Small intestine (tissue), 7 donors: ENCODE measurements around the gene PTPRG. TPM values are rescaled to one million over a fixed set of nuclear protein-coding genes. Genes with fewer than 3 reads are reported as not detected.
A peak's percentile ranks its signal among the peaks of the same experiment; 100 is the strongest.
"Not testable (repeated sequence)": the region's sequence is repeated elsewhere in the genome, so short reads cannot be mapped to it uniquely, and the experiment has no call there.

Experiments used
- DNase-seq, 2 donors: peaks; one replicate each; pipeline versions ENCODE4 v3.0.0 to v3.0.0-alpha.2; 2013
- FAIRE-seq: peaks from 2 replicates; lab custom pipeline; 2012; peaks lifted over from hg19 to GRCh38; lab: Jason Lieb, UNC
- H3K27ac ChIP-seq, 3 donors: one replicate each; pipeline ENCODE4 v1.5.1; 2013; ENCODE audit warnings: low read length in 2 of 3, mild to moderate bottlenecking in 2 of 3, control low read depth in 1 of 3, inconsistent platforms in 1 of 3, low read depth in 1 of 3, moderate library complexity in 1 of 3
- H3K27me3 ChIP-seq, 3 donors: one replicate each; pipeline ENCODE4 v1.6.1; 2013; ENCODE audit warnings: low read length in 3 of 3, inconsistent platforms in 1 of 3; ENCODE audit not compliant: control insufficient read depth in 3 of 3, insufficient read depth in 3 of 3
- H3K36me3 ChIP-seq, 3 donors: one replicate each; pipeline ENCODE4 v1.6.1; 2013; ENCODE audit warnings: low read length in 3 of 3, inconsistent platforms in 1 of 3, low read depth in 1 of 3, mild to moderate bottlenecking in 1 of 3, moderate library complexity in 1 of 3; ENCODE audit not compliant: control insufficient read depth in 3 of 3, insufficient read depth in 2 of 3
- H3K4me1 ChIP-seq, 3 donors: one replicate each; pipeline ENCODE4 v1.6.1; 2013; ENCODE audit warnings: low read length in 2 of 3, inconsistent platforms in 1 of 3, low read depth in 1 of 3, mild to moderate bottlenecking in 1 of 3, moderate library complexity in 1 of 3; ENCODE audit not compliant: control insufficient read depth in 3 of 3, insufficient read depth in 2 of 3
- H3K4me3 ChIP-seq, 3 donors: one replicate each; pipeline ENCODE4 v1.5.1; 2013; ENCODE audit warnings: low read length in 3 of 3, control low read depth in 1 of 3, inconsistent platforms in 1 of 3, low read depth in 1 of 3, mild to moderate bottlenecking in 1 of 3, moderate library complexity in 1 of 3
- H3K9me3 ChIP-seq, 2 donors: one replicate each; pipeline ENCODE4 v1.6.1; 2013; ENCODE audit warnings: low read depth in 1 of 2, low read length in 1 of 2; ENCODE audit not compliant: control insufficient read depth in 2 of 2, insufficient read depth in 1 of 2
- WGBS, 3 donors: extraction: QIAGEN DNeasy Blood & Tissue Kit; methylation state at CpG; one replicate each; pipeline ENCODE4 v1.1.7; 2013; 5-methylcytosine and 5-hydroxymethylcytosine counted together
- polyA plus RNA-seq, 4 donors: library from polyadenylated mRNA; stranded (reverse) in 3 of 4; unstranded in 1 of 4; fragments of 200-250 nt in 3 of 4; fragments of 120-200 nt in 1 of 4; gene quantifications; one replicate each; pipeline versions ENCODE4 v1.2.1 to v1.2.3, GENCODE V29; 2013
- donor health status: healthy with polysubstance abuse.
- donor health status: control.
- donor health status: control.
- donor health status: Bipolar disorder and iron deficiency.
- donor health status: healthy.

PTPRG gene
- polyA plus RNA-seq, 4 donors: 0.81 to 18.3 (median 5.6) TPM

GRCh38 chr3:62028236-62028635 is 466.9 kb downstream of the PTPRG start:
- H3K9me3 ChIP-seq: no peaks in the 10 kb centered on the region
- no peaks in the 10 kb centered on the region for H3K4me1 ChIP-seq
- DNase-seq (no peak), FAIRE-seq (no peak)
- H3K4me3 ChIP-seq: no peak overlapping the region
- H3K27me3 ChIP-seq: no peaks in the 10 kb centered on the region
- no peaks in the 10 kb centered on the region for H3K36me3 ChIP-seq
- 79 to 94% (median 87%) methylated on average over 5 of the region's 5 CpGs for WGBS, 3 donors
- H3K27ac ChIP-seq: no peak overlapping the region

- Histone ChIP-seq H3K36me3 (no peaks in the 10 kb centered on the region), H3K4me1 (no peaks in the 10 kb centered on the region), H3K9me3 (no peaks in the 10 kb centered on the region), H3K27ac (no peak overlapping the region), H3K27me3 (no peaks in the 10 kb centered on the region), H3K4me3 (no peak overlapping the region)
- no peak for DNase-seq
- FAIRE-seq: no peak
- 47 to 72% (median 49%) methylated on average over 5 of the region's 5 CpGs for WGBS, 3 donors
These were observed 471.4 kb downstream of the PTPRG start for GRCh38 chr3:62032738-62033137.

GRCh38 chr3:62035402-62036057 is 474.2 kb downstream of the PTPRG start:
- DNase-seq: no peak
- Histone ChIP-seq H3K27ac (no peak overlapping the region), H3K4me3 (no peak overlapping the region), H3K9me3 (no peaks in the 10 kb centered on the region), H3K36me3 (no peaks in the 10 kb centered on the region), H3K27me3 (no peaks in the 10 kb centered on the region), H3K4me1 (no peaks in the 10 kb centered on the region)
- 86 to 90% (median 88%) methylated on average over 4 of the region's 4 CpGs for WGBS, 3 donors
- no peak for FAIRE-seq

- H3K9me3 ChIP-seq: no peaks in the 10 kb centered on the region
- DNase-seq (no peak), FAIRE-seq (no peak)
- whole genome bisulfite sequencing, 3 donors: 78 to 83% (median 83%) methylated on average over 9 of the region's 9 CpGs
- no peaks in the 10 kb centered on the region for H3K4me1 ChIP-seq
- H3K4me3 ChIP-seq: no peak overlapping the region
- H3K27me3 ChIP-seq: no peaks in the 10 kb centered on the region
- H3K36me3 ChIP-seq: no peaks in the 10 kb centered on the region
- no peak overlapping the region for H3K27ac ChIP-seq
These were observed 475.4 kb downstream of the PTPRG start for GRCh38 chr3:62036726-62037125.

- FAIRE-seq, H3K27me3 ChIP-seq, DNase-seq, H3K36me3 ChIP-seq, H3K4me1 ChIP-seq, H3K4me3 ChIP-seq, H3K9me3 ChIP-seq: not testable (repeated sequence)
- peak overlapping the region in 1 of 3 donors; percentile 39 for H3K27ac ChIP-seq
- WGBS, 3 donors: 82 to 93% (median 91%) methylated on average over 4 of the region's 4 CpGs
These were observed 477.4 kb downstream of the PTPRG start for GRCh38 chr3:62038798-62039197.

- no peak overlapping the region for H3K27ac ChIP-seq
- no peaks in the 10 kb centered on the region for H3K36me3 ChIP-seq
- no peaks in the 10 kb centered on the region for H3K27me3 ChIP-seq
- DNase-seq (peak in 1 of 2 donors; percentile 4), FAIRE-seq (no peak)
- H3K4me1 ChIP-seq: no peaks in the 10 kb centered on the region
- no peak overlapping the region for H3K4me3 ChIP-seq
- H3K9me3 ChIP-seq: no peaks in the 10 kb centered on the region
- WGBS, 3 donors: 79 to 92% (median 90%) methylated on average over 7 of the region's 7 CpGs
These were observed 478.2 kb downstream of the PTPRG start for GRCh38 chr3:62039586-62039985.

GRCh38 chr3:62041681-62042080 is 480.3 kb downstream of the PTPRG start:
- no peaks in the 10 kb centered on the region for H3K27me3 ChIP-seq
- H3K27ac ChIP-seq: no peak overlapping the region
- no peak overlapping the region for H3K4me3 ChIP-seq
- FAIRE-seq (no peak), DNase-seq (no peak)
- 74 to 87% (median 81%) methylated on average over 4 of the region's 4 CpGs for WGBS, 3 donors
- H3K36me3 ChIP-seq: no peaks in the 10 kb centered on the region
- H3K9me3 ChIP-seq: no peaks in the 10 kb centered on the region
- H3K4me1 ChIP-seq: no peaks in the 10 kb centered on the region

- Histone ChIP-seq H3K4me3 (no peak overlapping the region), H3K27me3 (no peaks in the 10 kb centered on the region), H3K4me1 (no peaks in the 10 kb centered on the region), H3K9me3 (no peaks in the 10 kb centered on the region), H3K36me3 (no peaks in the 10 kb centered on the region), H3K27ac (no peak overlapping the region)
- WGBS, 3 donors: 72 to 82% (median 79%) methylated on average over 5 of the region's 5 CpGs
- FAIRE-seq (no peak), DNase-seq (no peak)
These were observed 483.6 kb downstream of the PTPRG start for GRCh38 chr3:62044874-62045411.

GRCh38 chr3:62046326-62046725 is 485.0 kb downstream of the PTPRG start:
- DNase-seq: no peak
- Histone ChIP-seq H3K27me3 (no peaks in the 10 kb centered on the region), H3K4me3 (no peak overlapping the region), H3K9me3 (no peaks in the 10 kb centered on the region), H3K27ac (no peak overlapping the region), H3K36me3 (no peaks in the 10 kb centered on the region), H3K4me1 (no peaks in the 10 kb centered on the region)
- FAIRE-seq: no peak
